Stomach (tissue), 9 donors: Measurements from ENCODE around the gene BRPF1. TPM values are rescaled to one million over a fixed set of nuclear protein-coding genes. Genes with fewer than 3 reads are reported as not detected.

ENCODE experiments used
- DNase-seq, 2 donors: peaks; one replicate each; pipeline versions ENCODE4 v3.0.0 to v3.0.0-alpha.2; 2013 to 2019
- H3K27ac ChIP-seq, 5 donors: fragments of 200-600 bp in 4 of 5; sonication (generic) in 4 of 5; one replicate each; pipeline ENCODE4 v1.5.1; 2013 to 2019; ENCODE audit warnings: mild to moderate bottlenecking in 1 of 5, moderate library complexity in 1 of 5
- H3K27me3 ChIP-seq, 3 donors: fragments of 200-600 bp; sonication (generic); one replicate each; pipeline ENCODE4 v1.5.1; 2017 to 2019; ENCODE audit warnings: mixed run types in 1 of 3
- H3K36me3 ChIP-seq, 4 donors: fragments of 200-600 bp; sonication (generic); 1 replicate in 3 of 4; 2 replicates in 1 of 4; pipeline ENCODE4 v1.5.1; 2016 to 2019
- H3K4me1 ChIP-seq, 4 donors: fragments of 200-600 bp; sonication (generic); one replicate each; pipeline ENCODE4 v1.5.1; 2016 to 2019
- H3K4me3 ChIP-seq, 4 donors: fragments of 200-600 bp; sonication (generic) in 3 of 4; one replicate each; pipeline ENCODE4 v1.5.1; 2016 to 2019; ENCODE audit warnings: mild to moderate bottlenecking in 1 of 4
- H3K9me3 ChIP-seq, 4 donors: fragments of 200-600 bp; sonication (generic); one replicate each; pipeline ENCODE4 v1.5.1; 2016 to 2019
- CTCF ChIP-seq, 7 experiments: fragments of 450-650 bp in 4 of 7; fragments of 200-600 bp in 3 of 7; sonication (generic) in 3 of 7; IDR thresholded peaks; one replicate each; pipeline ENCODE4 v1.5.1; 2016 to 2019; ENCODE audit warnings: antibody characterized with exemption in 7 of 7, control low read depth in 2 of 7, mild to moderate bottlenecking in 1 of 7
- EP300 ChIP-seq: sonication (generic); formaldehyde crosslinking; IDR thresholded peaks from one replicate; pipeline ENCODE4 v1.6.1; 2017; ENCODE audit warnings: antibody characterized with exemption
- POLR2A ChIP-seq, 4 donors: fragments of 450-650 bp; IDR thresholded peaks; one replicate each; pipeline ENCODE4 v1.6.1; 2016; ENCODE audit warnings: antibody characterized with exemption in 4 of 4, control low read depth in 2 of 4, mild to moderate bottlenecking in 1 of 4, moderate library complexity in 1 of 4
- POLR2AphosphoS5 ChIP-seq, 3 donors: sonication (generic); formaldehyde crosslinking; IDR thresholded peaks; one replicate each; pipeline ENCODE4 v1.6.1; 2016; ENCODE audit warnings: antibody characterized with exemption in 3 of 3
- WGBS, 5 donors: extraction: QIAGEN DNeasy Blood & Tissue Kit in 3 of 5; methylation state at CpG; one replicate each; pipeline versions ENCODE4 v1.1.5 to v1.1.7; 2013 to 2018; 5-methylcytosine and 5-hydroxymethylcytosine counted together
- intact Hi-C: fragments of 100-400 bp; cut with DNase I; formaldehyde crosslinking; loops from one replicate; pipeline ENCODE4 v1.15.1; 2023; ENCODE audit warnings: low total_unique reads
- polyA plus RNA-seq, 3 donors: library from polyadenylated mRNA; stranded (reverse); fragments of 200-250 nt; gene quantifications; one replicate each; pipeline ENCODE4 v1.2.3, GENCODE V29; 2013
- total RNA-seq, 5 donors: library from RNA; depleted of rRNA; stranded (reverse); fragments of >200 nt; gene quantifications; one replicate each; pipeline versions ENCODE4 v1.1.0 to v1.2.3, GENCODE V29; 2014 to 2016
- donor health status: healthy with polysubstance abuse.
- donor health status: Bipolar disorder and iron deficiency.
- donor health status: healthy.

BRPF1 gene
- total and polyA plus RNA-seq, 8 donors: 4.1 to 53.6 (median 11.1) TPM

GRCh38 chr3:9727743-9728142, 3.8 kb upstream of the BRPF1 start:
- no peak for DNase-seq
- TF ChIP-seq POLR2AphosphoS5 (IDR thresholded peaks at IDR 0.05): no peak
- TF ChIP-seq POLR2A (IDR thresholded peaks at IDR 0.05): no peak
- TF ChIP-seq CTCF (IDR thresholded peaks at IDR 0.05): no peak
- no peak for TF ChIP-seq EP300
- H3K4me3 ChIP-seq: no peak overlapping the region
- H3K27me3 ChIP-seq: no peaks in the 10 kb centered on the region
- no peaks in the 10 kb centered on the region for H3K36me3 ChIP-seq
- peaks cover 10 to 17% (median 14%) of the 10 kb centered on the region in 4 donors for H3K4me1 ChIP-seq
- intact Hi-C loops: no loop called here
- H3K27ac ChIP-seq: no peak overlapping the region
- H3K9me3 ChIP-seq: no peaks in the 10 kb centered on the region
- 89 to 93% (median 92%) methylated on average over 2 of the region's 2 CpGs for WGBS, 5 donors

GRCh38 chr3:9729419-9729818, 2.1 kb upstream of the BRPF1 start:
- intact Hi-C loops: no loop called here
- H3K9me3 ChIP-seq: no peaks in the 10 kb centered on the region
- H3K4me3 ChIP-seq: no peak overlapping the region
- WGBS, 5 donors: 83 to 89% (median 87%) methylated on average over 9 to 10 of the region's 10 CpGs
- peaks cover 4 to 9% (median 5%) of the 10 kb centered on the region in 4 donors for H3K36me3 ChIP-seq
- no peak overlapping the region for H3K27ac ChIP-seq
- TF ChIP-seq EP300 (no peak), CTCF (IDR thresholded peaks at IDR 0.05) (no peak), POLR2AphosphoS5 (IDR thresholded peaks at IDR 0.05) (no peak), POLR2A (IDR thresholded peaks at IDR 0.05) (no peak)
- no peak for DNase-seq
- no peaks in the 10 kb centered on the region for H3K27me3 ChIP-seq
- peaks cover 20 to 34% (median 28%) of the 10 kb centered on the region in 4 donors for H3K4me1 ChIP-seq

GRCh38 chr3:9730657-9731205, 804 bp upstream of the BRPF1 start:
- TF ChIP-seq CTCF (IDR thresholded peaks at IDR 0.05) (peak in 2 of 7 experiments; percentile 11 to 19), EP300 (no peak), POLR2A (IDR thresholded peaks at IDR 0.05) (no peak), POLR2AphosphoS5 (IDR thresholded peaks at IDR 0.05) (no peak)
- Histone ChIP-seq H3K27me3 (no peaks in the 10 kb centered on the region), H3K4me1 (peaks cover 20 to 47% (median 34%) of the 10 kb centered on the region in 4 donors), H3K27ac (peak overlapping the region; percentile 88 to 98 (median 97)), H3K9me3 (no peaks in the 10 kb centered on the region), H3K36me3 (peaks cover 11 to 22% (median 18%) of the 10 kb centered on the region in 4 donors), H3K4me3 (peak overlapping the region; percentile 98 to 100 (median 100))
- WGBS, 5 donors: 0 to 2% (median 1%) methylated on average over 16 to 17 of the region's 17 CpGs
- DNase-seq: no peak
- intact Hi-C loops: no loop called here

GRCh38 chr3:9732080-9732739, 675 bp downstream of the BRPF1 start:
- DNase-seq: peak; percentile 29 to 50
- peaks cover 21 to 37% (median 32%) of the 10 kb centered on the region in 4 donors for H3K36me3 ChIP-seq
- TF ChIP-seq EP300: no peak
- TF ChIP-seq CTCF (IDR thresholded peaks at IDR 0.05): no peak
- TF ChIP-seq POLR2A (IDR thresholded peaks at IDR 0.05): no peak
- no peak for TF ChIP-seq POLR2AphosphoS5 (IDR thresholded peaks at IDR 0.05)
- H3K27ac ChIP-seq: peak overlapping the region; percentile 96 to 98 (median 97)
- H3K9me3 ChIP-seq: no peaks in the 10 kb centered on the region
- H3K27me3 ChIP-seq: no peaks in the 10 kb centered on the region
- intact Hi-C loops: no loop called here
- H3K4me3 ChIP-seq: peak overlapping the region; percentile 98 to 100 (median 100)
- WGBS, 5 donors: 0 to 1% (median 1%) methylated on average over 18 to 41 of the region's 41 CpGs
- peaks cover 24 to 60% (median 41%) of the 10 kb centered on the region in 4 donors for H3K4me1 ChIP-seq
